Measurements from ENCODE around the gene S1PR5. TPM values are rescaled to one million over a fixed set of nuclear protein-coding genes. Genes with fewer than 3 reads are reported as not detected.
A peak's percentile ranks its signal among the peaks of the same experiment; 100 is the strongest.

S1PR5 gene
- total RNA-seq, 4 donors from 2014 or later, result not detected

GRCh38 chr19:10555610-10555973 is 38.3 kb upstream of the S1PR5 start:
- no peak for TF ChIP-seq CTCF (IDR thresholded peaks at IDR 0.05)
- no peaks in the 10 kb centered on the region for H3K27me3 ChIP-seq
- 77% methylated on average over 4 of the region's 7 CpGs for WGBS
- no peaks in the 10 kb centered on the region for H3K9me3 ChIP-seq
- peaks cover 66 to 100% (median 99%) of the 10 kb centered on the region in 4 donors for H3K36me3 ChIP-seq
- H3K4me1 ChIP-seq, result peaks cover 0 to 4% (median 0%) of the 10 kb centered on the region in 4 donors
- intact Hi-C loops (cut with DNase I), result no loop called here
- H3K4me3 ChIP-seq, result no peak overlapping the region
- H3K27ac ChIP-seq (replicated peaks in 1 of 4), result peak overlapping the region in 1 of 4 donors; percentile 27
- no peak for DNase-seq (ENCODE audit: extremely low spot score)

- DNase-seq (ENCODE audit: extremely low spot score), result no peak
- no peaks in the 10 kb centered on the region for H3K9me3 ChIP-seq
- intact Hi-C loops (cut with DNase I), result loop anchor here (5.0 kb wide), 1 partner anchor 53 kb away; the partner anchor contains the start of gene KEAP1
- no peak overlapping the region for H3K4me3 ChIP-seq
- TF ChIP-seq POLR2A (IDR thresholded peaks at IDR 0.05; ENCODE audit: low read depth) (no peak), POLR2AphosphoS5 (IDR thresholded peaks at IDR 0.05) (no peak), CTCF (IDR thresholded peaks at IDR 0.05) (peak in 1 of 3 experiments; percentile 3), EP300 (IDR thresholded peaks at IDR 0.05) (no peak)
- WGBS, result 86% methylated on average over 19 of the region's 30 CpGs
- H3K36me3 ChIP-seq, result peaks cover 66 to 100% (median 99%) of the 10 kb centered on the region in 4 donors
- H3K27me3 ChIP-seq, result no peaks in the 10 kb centered on the region
- peaks cover 0 to 4% (median 0%) of the 10 kb centered on the region in 4 donors for H3K4me1 ChIP-seq
- H3K27ac ChIP-seq (replicated peaks in 1 of 4), result peak overlapping the region in 1 of 4 donors; percentile 27
Measured at GRCh38 chr19:10554760-10555609, 37.7 kb upstream of the S1PR5 start.

- Histone ChIP-seq H3K9me3 (no peaks in the 10 kb centered on the region), H3K4me1 (peaks cover 0 to 4% (median 0%) of the 10 kb centered on the region in 4 donors), H3K27ac (replicated peaks in 1 of 4) (no peak overlapping the region), H3K27me3 (no peaks in the 10 kb centered on the region), H3K36me3 (peaks cover 68 to 100% (median 99%) of the 10 kb centered on the region in 4 donors), H3K4me3 (no peak overlapping the region)
- WGBS, result 52% methylated on average over 6 of the region's 12 CpGs
- no peak for DNase-seq (ENCODE audit: extremely low spot score)
- TF ChIP-seq POLR2AphosphoS5 (IDR thresholded peaks at IDR 0.05), result no peak
- no peak for TF ChIP-seq EP300 (IDR thresholded peaks at IDR 0.05)
- no peak for TF ChIP-seq CTCF (IDR thresholded peaks at IDR 0.05)
- TF ChIP-seq POLR2A (IDR thresholded peaks at IDR 0.05; ENCODE audit: low read depth), result no peak
- intact Hi-C loops (cut with DNase I), result loop anchor here (5.0 kb wide), 1 partner anchor 52 kb away; the partner anchor contains the start of gene KEAP1
Measured at GRCh38 chr19:10553943-10554381, 36.7 kb upstream of the S1PR5 start.

DNA sequence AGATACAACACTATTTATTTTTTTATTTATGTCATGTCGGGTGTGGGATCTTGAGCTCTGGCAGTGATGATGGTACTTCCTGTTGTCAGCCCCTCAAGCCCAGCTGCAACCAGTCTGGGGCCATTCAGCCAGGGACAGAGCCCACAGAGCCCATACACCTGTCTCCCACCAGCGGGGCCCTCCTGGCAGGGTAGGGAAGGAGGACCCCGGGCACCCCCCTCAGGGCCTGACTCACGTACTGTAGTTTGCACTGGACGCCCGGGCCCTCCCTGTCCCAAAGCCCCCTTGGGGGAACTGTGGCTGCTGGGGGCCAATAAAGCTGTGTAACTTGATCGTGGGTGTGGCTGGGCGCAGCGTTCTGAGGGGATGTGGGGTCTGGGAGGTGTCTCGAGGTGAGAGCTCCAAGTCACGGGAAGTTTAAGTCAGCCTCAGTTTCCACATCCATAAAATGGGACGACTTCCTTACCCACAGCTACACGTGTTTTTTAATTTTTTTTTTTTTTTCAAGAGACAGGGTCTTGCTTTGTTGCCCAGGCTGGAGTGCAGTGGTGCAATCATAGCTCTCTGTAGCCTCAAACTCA is 35.9 kb upstream of the S1PR5 start:
- Histone ChIP-seq H3K4me3 (no peak overlapping the region), H3K9me3 (no peaks in the 10 kb centered on the region), H3K27me3 (no peaks in the 10 kb centered on the region), H3K27ac (replicated peaks in 1 of 4) (no peak overlapping the region), H3K36me3 (peaks cover 68 to 100% (median 99%) of the 10 kb centered on the region in 4 donors), H3K4me1 (peaks cover 0 to 4% (median 0%) of the 10 kb centered on the region in 4 donors)
- intact Hi-C loops (cut with DNase I), result loop anchor here (5.0 kb wide), 1 partner anchor 51 kb away; the partner anchor contains the start of gene KEAP1
- DNase-seq (ENCODE audit: extremely low spot score), result no peak
- 59% methylated on average over 10 of the region's 13 CpGs for WGBS
- TF ChIP-seq POLR2A (IDR thresholded peaks at IDR 0.05; ENCODE audit: low read depth) (no peak), CTCF (IDR thresholded peaks at IDR 0.05) (no peak), POLR2AphosphoS5 (IDR thresholded peaks at IDR 0.05) (no peak), EP300 (IDR thresholded peaks at IDR 0.05) (no peak)

All from esophagus muscularis mucosa (tissue), 4 donors.